Left ventricle myocardium inferior (tissue), 1 donor: ENCODE results near the gene BORCS8. TPM values are rescaled to one million over a fixed set of nuclear protein-coding genes. Genes with fewer than 3 reads are reported as not detected.
"Not testable (repeated sequence)": the region's sequence is repeated elsewhere in the genome, so short reads cannot be mapped to it uniquely, and the experiment has no call there.

ENCODE experiments used
- DNase-seq: peaks from one replicate; pipeline ENCODE4 v3.0.0-alpha.2; 2020
- H3K27ac ChIP-seq: fragments of 200-600 bp; replicated peaks from 2 replicates; pipeline ENCODE4 v1.8.0; 2021
- H3K27me3 ChIP-seq: fragments of 200-600 bp; 2 replicates; pipeline ENCODE4 v1.8.0; 2021; ENCODE audit warnings: low read depth
- H3K36me3 ChIP-seq: fragments of 200-600 bp; 2 replicates; pipeline ENCODE4 v1.8.0; 2021
- H3K4me1 ChIP-seq: fragments of 200-600 bp; 2 replicates; pipeline ENCODE4 v1.8.0; 2021
- H3K4me3 ChIP-seq: fragments of 200-600 bp; 2 replicates; pipeline ENCODE4 v1.8.0; 2021; ENCODE audit warnings: mild to moderate bottlenecking, moderate library complexity
- H3K9me3 ChIP-seq: fragments of 200-600 bp; replicated peaks from 2 replicates; pipeline ENCODE4 v1.8.0; 2021
- CTCF ChIP-seq: fragments of 200-600 bp; IDR thresholded peaks from 2 replicates; pipeline ENCODE4 v1.8.0; 2021; ENCODE audit warnings: antibody characterized with exemption, mild to moderate bottlenecking, borderline replicate concordance
- intact Hi-C: fragments of 100-400 bp; cut with micrococcal nuclease; formaldehyde crosslinking; loops from one replicate; pipeline ENCODE4 v1.11.0; 2022
- total RNA-seq: library from RNA; stranded (reverse); fragmentation: NEBNext Ultra II Directional; extraction: Animal tissue kit (Norgen Biotek cat#: 25700); gene quantifications from one replicate; pipeline ENCODE4 v1.2.1, GENCODE V29; 2021
- donor health status: DM: no; HTN: yes; CAD: no; lungs with severe emphysema.

BORCS8 gene
- total RNA-seq, 1 donor from 2014 or later = 20.2 TPM

- H3K36me3 ChIP-seq = peaks cover 45% of the 10 kb centered on the region
- DNase-seq = no peak
- intact Hi-C loops = no loop called here
- H3K9me3 ChIP-seq = peaks cover 5% of the 10 kb centered on the region
- TF ChIP-seq CTCF = no peak
- no peaks in the 10 kb centered on the region for H3K27me3 ChIP-seq
- no peaks in the 10 kb centered on the region for H3K4me1 ChIP-seq
- no peak overlapping the region for H3K4me3 ChIP-seq
- H3K27ac ChIP-seq = no peak overlapping the region
Measured at GRCh38 chr19:19176950-19177349, 15.0 kb downstream of the BORCS8 start.

GRCh38 chr19:19173243-19173642 lies 18.7 kb downstream of the BORCS8 start:
- Histone ChIP-seq H3K4me1 (peaks cover 12% of the 10 kb centered on the region), H3K36me3 (peaks cover 16% of the 10 kb centered on the region)
- H3K27ac ChIP-seq, H3K9me3 ChIP-seq, intact Hi-C loops, H3K27me3 ChIP-seq, DNase-seq, H3K4me3 ChIP-seq: not testable (repeated sequence)

- Histone ChIP-seq H3K4me3 (no peak overlapping the region), H3K27ac (no peak overlapping the region), H3K36me3 (peaks cover 9% of the 10 kb centered on the region), H3K9me3 (no peaks in the 10 kb centered on the region), H3K4me1 (peaks cover 12% of the 10 kb centered on the region), H3K27me3 (no peaks in the 10 kb centered on the region)
- no peak for DNase-seq
- no peak for TF ChIP-seq CTCF
- intact Hi-C loops = no loop called here
Measured at GRCh38 chr19:19171821-19172532, 20.0 kb downstream of the BORCS8 start.

- H3K27ac ChIP-seq = peak overlapping the region; percentile 16
- no peak for DNase-seq
- H3K36me3 ChIP-seq = no peaks in the 10 kb centered on the region
- H3K27me3 ChIP-seq = no peaks in the 10 kb centered on the region
- H3K4me1 ChIP-seq = peaks cover 12% of the 10 kb centered on the region
- no peak for TF ChIP-seq CTCF
- no peaks in the 10 kb centered on the region for H3K9me3 ChIP-seq
- H3K4me3 ChIP-seq = no peak overlapping the region
- intact Hi-C loops = no loop called here
Measured at GRCh38 chr19:19170873-19171672, 20.9 kb downstream of the BORCS8 start.

GRCh38 chr19:19170053-19170872 lies 21.7 kb downstream of the BORCS8 start, which contains the start of gene MEF2B:
TSS of gene MEF2B (minus strand) at chr19:19170263. CDS start at chr19:19150735, 19,528 bp downstream.
- H3K4me1 ChIP-seq = peaks cover 12% of the 10 kb centered on the region
- no peak for TF ChIP-seq CTCF
- H3K36me3 ChIP-seq = no peaks in the 10 kb centered on the region
- intact Hi-C loops = no loop called here
- peak within 1 kb of the TSS; percentile 16 for H3K27ac ChIP-seq
- H3K27me3 ChIP-seq = no peaks in the 10 kb centered on the region
- peak; percentile 77 for DNase-seq
- no peaks in the 10 kb centered on the region for H3K9me3 ChIP-seq
- H3K4me3 ChIP-seq = peak within 1 kb of the TSS; percentile 56
